Osteocyte (in vitro differentiated cells): ENCODE results near the gene KCTD13. TPM values are rescaled to one million over a fixed set of nuclear protein-coding genes. Genes with fewer than 3 reads are reported as not detected.
"Not testable (repeated sequence)": the region's sequence is repeated elsewhere in the genome, so short reads cannot be mapped to it uniquely, and the experiment has no call there.

ENCODE experiments used
- DNase-seq: peaks from one replicate; pipeline ENCODE4 v3.0.0; 2021; ENCODE audit warnings: mixed read lengths; ENCODE audit not compliant: unreplicated experiment; ENCODE audit errors: extremely low spot score
- H3K27ac Mint-ChIP-seq: one replicate; pipeline ENCODE4 v1.8.0; 2021; ENCODE audit warnings: mild to moderate bottlenecking, mixed read lengths; ENCODE audit not compliant: unreplicated experiment
- H3K27me3 Mint-ChIP-seq: one replicate; pipeline ENCODE4 v1.8.0; 2021; ENCODE audit warnings: mixed read lengths; ENCODE audit not compliant: unreplicated experiment
- H3K36me3 Mint-ChIP-seq: one replicate; pipeline ENCODE4 v1.8.0; 2021; ENCODE audit warnings: mixed read lengths; ENCODE audit not compliant: unreplicated experiment
- H3K4me1 Mint-ChIP-seq: one replicate; pipeline ENCODE4 v1.8.0; 2021; ENCODE audit warnings: mixed read lengths; ENCODE audit not compliant: unreplicated experiment
- H3K4me3 Mint-ChIP-seq: one replicate; pipeline ENCODE4 v1.8.0; 2021; ENCODE audit warnings: mild to moderate bottlenecking, moderate library complexity, mixed read lengths; ENCODE audit not compliant: unreplicated experiment
- H3K9me3 Mint-ChIP-seq: one replicate; pipeline ENCODE4 v1.8.0; 2021; ENCODE audit warnings: mixed read lengths; ENCODE audit not compliant: unreplicated experiment
- CTCF ChIP-seq: fragments of 200-600 bp; sonication (generic); IDR thresholded peaks from 2 replicates; pipeline ENCODE4 v1.5.0; 2021; ENCODE audit warnings: antibody characterized with exemption, mild to moderate bottlenecking, moderate library complexity
- total RNA-seq: library from RNA; stranded (reverse); gene quantifications from 2 replicates; pipeline ENCODE4 v1.2.1, GENCODE V29; 2021

The KCTD13 gene
- total RNA-seq, 1 donor from 2014 or later = 22.3 TPM

DNA sequence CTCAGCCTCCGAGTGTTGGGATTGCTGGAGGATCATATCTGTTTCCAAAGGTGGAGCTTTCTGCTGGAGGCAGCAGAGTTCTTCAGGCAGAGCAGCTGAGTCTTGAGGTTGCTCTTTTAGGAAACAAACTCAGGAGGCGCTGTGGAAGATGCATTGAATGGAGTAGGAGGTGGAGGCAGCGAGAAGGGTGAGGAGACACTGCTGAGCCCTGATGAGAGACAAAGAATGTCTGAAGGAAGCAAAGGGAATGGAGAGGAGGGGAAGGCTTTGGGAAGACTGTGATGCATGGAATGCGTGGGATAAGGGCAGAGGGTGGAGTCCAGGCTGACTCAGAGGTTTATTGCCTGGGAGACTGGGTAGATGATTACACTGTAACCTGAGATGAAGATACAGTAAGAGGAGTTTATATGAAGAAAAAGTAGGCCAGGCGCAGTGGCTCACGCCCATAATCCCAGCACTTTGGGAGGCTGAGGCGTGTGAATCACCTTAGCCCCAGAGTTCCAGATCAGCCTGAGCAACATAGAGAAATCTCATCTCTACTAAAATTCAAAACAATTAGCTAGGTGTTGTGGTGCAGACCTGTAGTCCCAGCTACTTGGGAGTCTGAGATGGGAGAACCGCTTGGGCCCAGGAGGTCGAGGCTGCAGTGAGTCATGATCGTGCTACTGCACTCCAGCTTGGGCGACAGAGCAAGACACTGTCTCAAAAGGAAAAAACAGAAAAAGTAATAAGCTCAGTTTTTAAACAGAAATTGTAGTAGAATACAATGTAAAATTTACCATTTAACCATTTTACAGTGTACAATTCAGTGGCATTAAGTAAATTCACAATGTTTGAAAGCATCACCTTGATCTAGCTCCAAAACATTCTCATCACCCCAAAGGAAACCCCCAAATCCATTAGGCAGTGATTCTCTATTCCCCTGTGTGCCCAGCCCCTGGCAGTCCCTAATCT lies 18.1 kb upstream of the KCTD13 start:
- H3K36me3 Mint-ChIP-seq = no peaks in the 10 kb centered on the region
- H3K27me3 Mint-ChIP-seq = no peaks in the 10 kb centered on the region
- peaks cover 19% of the 10 kb centered on the region for H3K4me1 Mint-ChIP-seq
- H3K4me3 Mint-ChIP-seq = peak overlapping the region; percentile 19
- peak; percentile 56 for TF ChIP-seq CTCF
- H3K27ac Mint-ChIP-seq = peak overlapping the region; percentile 97
- DNase-seq = peak; percentile 88
- H3K9me3 Mint-ChIP-seq = no peaks in the 10 kb centered on the region

GRCh38 chr16:29940656-29941055 lies 14.6 kb upstream of the KCTD13 start:
- no peak overlapping the region for H3K4me3 Mint-ChIP-seq

GRCh38 chr16:29931750-29932149 lies 5.7 kb upstream of the KCTD13 start:
- H3K27ac Mint-ChIP-seq, DNase-seq, H3K36me3 Mint-ChIP-seq, H3K27me3 Mint-ChIP-seq, H3K4me3 Mint-ChIP-seq, H3K9me3 Mint-ChIP-seq: not testable (repeated sequence)
- peaks cover 12% of the 10 kb centered on the region for H3K4me1 Mint-ChIP-seq

More at GRCh38 chr16:29940656-29941055, 14.6 kb upstream of the KCTD13 start:
- Mint-ChIP-seq H3K27me3 (no peaks in the 10 kb centered on the region), H3K9me3 (no peaks in the 10 kb centered on the region), H3K36me3 (no peaks in the 10 kb centered on the region), H3K4me1 (peaks cover 19% of the 10 kb centered on the region), H3K27ac (no peak overlapping the region)
- no peak for DNase-seq
- TF ChIP-seq CTCF = no peak

DNA sequence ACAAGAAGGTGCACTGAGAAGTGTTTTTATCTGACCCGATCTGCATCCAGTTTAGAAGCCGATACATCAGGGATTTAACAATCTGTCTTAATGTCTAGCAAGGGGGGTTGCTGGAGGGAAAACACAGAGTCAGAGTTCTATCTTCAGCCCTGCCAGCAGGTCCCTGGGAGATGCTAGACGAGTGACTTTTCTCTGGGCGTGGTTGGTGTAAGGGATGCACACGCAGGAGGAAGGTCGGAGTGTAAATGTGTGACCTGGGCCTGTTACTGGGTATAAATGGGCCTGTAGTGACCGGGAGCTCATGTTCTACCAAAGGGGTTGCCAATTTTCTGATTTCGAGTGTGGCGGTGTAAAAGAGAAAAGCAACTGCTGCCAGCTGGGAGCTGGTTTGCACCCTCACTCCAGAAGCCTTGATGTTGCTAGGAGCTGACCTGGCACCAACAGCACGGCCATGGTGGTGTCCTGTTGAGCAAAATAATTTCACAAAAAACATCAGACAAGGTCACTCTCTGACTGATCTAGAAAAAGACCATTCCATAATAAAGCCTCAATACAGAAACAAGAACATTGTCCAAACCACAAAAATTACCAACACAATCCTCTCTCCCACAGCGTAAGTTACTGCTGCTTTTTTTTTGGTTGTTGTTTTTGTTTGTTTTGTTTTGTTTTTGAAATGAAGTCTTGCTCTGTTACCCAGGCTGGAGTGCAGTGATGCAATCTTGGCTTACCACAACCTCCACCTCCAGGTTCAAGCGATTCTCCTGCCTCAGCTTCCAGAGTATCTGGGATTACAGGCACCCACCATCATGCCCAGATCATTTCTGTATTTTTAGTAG lies 1.3 kb upstream of the KCTD13 start:
- peaks cover 33% of the 10 kb centered on the region for H3K4me1 Mint-ChIP-seq
- TF ChIP-seq CTCF = no peak
- H3K27ac Mint-ChIP-seq = peak overlapping the region; percentile 97
- no peaks in the 10 kb centered on the region for H3K27me3 Mint-ChIP-seq
- DNase-seq = no peak
- H3K9me3 Mint-ChIP-seq = no peaks in the 10 kb centered on the region
- peaks cover 6% of the 10 kb centered on the region for H3K36me3 Mint-ChIP-seq
- H3K4me3 Mint-ChIP-seq = peak overlapping the region; percentile 91

DNA sequence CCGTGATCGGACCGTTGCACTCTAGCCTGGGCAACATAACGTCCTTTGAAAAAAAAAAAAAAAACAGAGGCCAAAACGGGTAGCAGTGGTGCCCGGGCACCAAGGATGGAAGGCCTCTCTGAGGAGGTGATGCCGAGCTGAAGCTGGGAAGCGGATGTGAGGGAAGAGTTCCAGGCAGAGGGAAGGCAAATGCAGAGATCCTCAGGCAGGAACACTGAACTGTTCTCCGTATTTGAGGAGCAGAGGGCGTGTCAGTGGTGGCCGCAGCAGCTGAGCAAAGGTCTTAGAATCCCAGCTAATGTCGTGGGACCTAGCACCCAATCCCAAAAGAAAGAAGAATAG lies 656 bp upstream of the KCTD13 start:
- no peaks in the 10 kb centered on the region for H3K9me3 Mint-ChIP-seq
- H3K27ac Mint-ChIP-seq = peak overlapping the region; percentile 97
- peak overlapping the region; percentile 91 for H3K4me3 Mint-ChIP-seq
- DNase-seq = no peak
- no peak for TF ChIP-seq CTCF
- peaks cover 6% of the 10 kb centered on the region for H3K36me3 Mint-ChIP-seq
- H3K27me3 Mint-ChIP-seq = no peaks in the 10 kb centered on the region
- peaks cover 33% of the 10 kb centered on the region for H3K4me1 Mint-ChIP-seq
